ENCODE data around the gene CARMIL3. TPM values are rescaled to one million over a fixed set of nuclear protein-coding genes. Genes with fewer than 3 reads are reported as not detected.

The CARMIL3 gene
- total and polyA plus RNA-seq, 2 of the 8 experiments (the other 6 are each of a cell fraction or from before 2014, with no cell fraction given): 6.0 to 9.0 TPM

DNA sequence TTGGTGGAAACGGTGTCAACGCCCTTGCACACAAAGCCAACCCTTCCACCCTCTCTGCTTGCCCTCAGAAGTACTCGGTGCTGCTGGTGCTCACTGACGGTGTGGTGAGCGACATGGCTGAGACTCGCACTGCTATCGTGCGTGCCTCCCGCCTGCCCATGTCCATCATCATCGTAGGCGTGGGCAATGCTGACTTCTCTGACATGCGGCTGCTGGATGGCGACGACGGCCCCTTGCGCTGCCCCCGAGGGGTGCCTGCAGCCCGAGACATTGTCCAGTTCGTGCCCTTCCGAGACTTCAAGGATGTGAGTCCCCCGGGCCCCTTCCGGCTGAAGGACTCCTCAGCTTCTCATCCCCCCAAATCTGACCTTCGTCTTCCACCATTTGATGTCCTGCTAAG, 25.3 kb downstream of the CARMIL3 start:
- ChIA-PET POLR2A (ENCODE audit: partially characterized antibody) (interaction anchor here (0.7 to 27.2 kb wide), 5 partner anchors 9 to 102 kb away, joined by 3 to 626 read pairs (median 4); partner anchors contain the start of gene PCK2), CTCF (ENCODE audit: partially characterized antibody) (interaction anchor here (2.1 to 23.8 kb wide), 4 partner anchors 16 to 23 kb away, joined by 5 to 316 read pairs (median 24); partner anchors contain the start of gene PCK2)
- H3K4me1 ChIP-seq (replicated peaks in 1 of 4; ENCODE audit: control insufficient read depth in 3 of 4, insufficient read depth in 4 of 4, low read length in 3 of 4): peaks cover 0 to 18% (median 12%) of the 10 kb centered on the region in 4 experiments; a peak in 6 of 7 replicates
- H3K18ac ChIP-seq (ENCODE audit: extremely low read depth, low read length): no peak overlapping the region
- H3K9ac ChIP-seq (replicated peaks in 1 of 4; ENCODE audit: extremely low read depth in 1 of 4, low read depth in 3 of 4, low read length in 3 of 4): no peak overlapping the region
- H3K23me2 ChIP-seq (ENCODE audit: low read depth, low read length): peaks cover 11% of the 10 kb centered on the region; the same call in 1 of the 2 replicates
- FAIRE-seq (no peak), DNase-seq (ENCODE audit: low read depth in 1 of 2, low spot score in 2 of 2) (no peak)
- H3K4me2 ChIP-seq (ENCODE audit: insufficient read depth in 1 of 2, low read depth in 2 of 2, low read length in 2 of 2): no peak overlapping the region
- 91% methylated on average over 23 of the region's 23 CpGs; no CpG with 5 or more reads in 1 of the 2 experiments for WGBS, 2 experiments (ENCODE audit: extremely low coverage in 1 of 2, insufficient coverage in 1 of 2, insufficient read length in 1 of 2, insufficient replicate concordance in 2 of 2, low coverage in 1 of 2, low lambda C conversion rate in 2 of 2, missing lambda C conversion rate in 1 of 2)
- no peaks in the 10 kb centered on the region for H4K20me1 ChIP-seq (replicated peaks in 1 of 2; ENCODE audit: control insufficient read depth in 1 of 2, insufficient read depth in 2 of 2, low read length in 2 of 2)
- TF ChIP-seq TCF12 (IDR thresholded peaks at IDR 0.05; ENCODE audit: low read depth, low read length) (no peak), SIX5 (IDR thresholded peaks at IDR 0.05; ENCODE audit: low read depth, low read length) (no peak), RFX5 (IDR thresholded peaks at IDR 0.05; ENCODE audit: borderline replicate concordance, low read depth, low read length) (no peak), NRF1 (IDR thresholded peaks at IDR 0.05; ENCODE audit: low read depth, low read length) (no peak), CBX5 (IDR thresholded peaks at IDR 0.05; ENCODE audit: low read depth, low read length) (no peak), JUN (IDR thresholded peaks at IDR 0.05; ENCODE audit: low read depth, low read length) (no peak), KDM1A (IDR thresholded peaks at IDR 0.05; ENCODE audit: borderline replicate concordance, low read length) (no peak), SUZ12 (IDR thresholded peaks at IDR 0.05; ENCODE audit: low read length) (no peak), ASH2L (IDR thresholded peaks at IDR 0.05; ENCODE audit: low read length) (no peak), ZNF274 (IDR thresholded peaks at IDR 0.05; ENCODE audit: borderline replicate concordance, extremely low read depth, low read length) (no peak)
- H3K4me3 ChIP-seq (ENCODE audit: extremely low read depth in 1 of 4, insufficient read depth in 2 of 4, low read depth in 3 of 4, low read length in 4 of 4): no peak overlapping the region
- H2AFZ ChIP-seq (ENCODE audit: low read length): no peak overlapping the region
- no peak overlapping the region for H2BK5ac ChIP-seq (ENCODE audit: low read depth, low read length)
- no peak overlapping the region for H3K23ac ChIP-seq (ENCODE audit: insufficient read length)
- H3K56ac ChIP-seq (replicated peaks; ENCODE audit: insufficient read length, low read depth, low read length): no peak overlapping the region
- no peak overlapping the region for H2BK20ac ChIP-seq (ENCODE audit: low read length)
- no peak overlapping the region for H3K4ac ChIP-seq (replicated peaks; ENCODE audit: insufficient read length, low read depth, low read length)
- H3K27ac ChIP-seq (ENCODE audit: low read depth, low read length): no peak overlapping the region
- no peak overlapping the region for H4K8ac ChIP-seq (ENCODE audit: extremely low read depth, insufficient read depth, low read length)
- H3K36me3 ChIP-seq (ENCODE audit: control insufficient read depth in 2 of 4, insufficient read depth in 4 of 4, low read length in 3 of 4): no peaks in the 10 kb centered on the region
- H2BK12ac ChIP-seq (ENCODE audit: low read depth, low read length): peak overlapping the region; percentile 87; the same call in 1 of the 2 replicates
- peaks cover 0 to 2% (median under 1%) of the 10 kb centered on the region in 4 experiments; a peak in 2 of 7 replicates for H3K27me3 ChIP-seq (replicated peaks in 1 of 4; ENCODE audit: control insufficient read depth in 3 of 4, extremely low read depth in 1 of 4, insufficient read depth in 3 of 4, low read length in 3 of 4)
- H2AK5ac ChIP-seq (ENCODE audit: low read depth, low read length): 0 out of 2 replicates have a peak overlapping the region, but pooled peaks have one; percentile 24
- no peak overlapping the region for H2BK120ac ChIP-seq (replicated peaks; ENCODE audit: low read depth, low read length)
- H2BK15ac ChIP-seq (ENCODE audit: low read length): 0 out of 2 replicates have a peak overlapping the region, but pooled peaks have one; percentile 97
- H3K79me1 ChIP-seq (ENCODE audit: low read depth, low read length): no peaks in the 10 kb centered on the region
- H4K91ac ChIP-seq (replicated peaks; ENCODE audit: insufficient read length, low read length): peak overlapping the region; percentile 0
- H3K79me2 ChIP-seq (ENCODE audit: control insufficient read depth in 1 of 2, insufficient read depth in 2 of 2, low read length in 2 of 2): no peaks in the 10 kb centered on the region
- no peak overlapping the region for H4K5ac ChIP-seq (ENCODE audit: insufficient read length, low read depth, low read length)
- H3K9me3 ChIP-seq (ENCODE audit: insufficient read depth in 2 of 2, low read depth in 1 of 2, low read length in 1 of 2): no peaks in the 10 kb centered on the region
- H3K14ac ChIP-seq (ENCODE audit: insufficient read length): no peak overlapping the region

Data from H1 (cell line).